Spleen (tissue), 13 donors: Measurements from ENCODE around the gene ZNF717. TPM values are rescaled to one million over a fixed set of nuclear protein-coding genes. Genes with fewer than 3 reads are reported as not detected.
"Not testable (repeated sequence)": the region's sequence is repeated elsewhere in the genome, so short reads cannot be mapped to it uniquely, and the experiment has no call there.

Source experiments
- DNase-seq: peaks from one replicate; pipeline ENCODE4 v3.0.0-alpha.2; 2020
- H3K27ac ChIP-seq, 8 donors: fragments of 200-600 bp; sonication (generic) in 7 of 8; 1 replicate in 4 of 8; 2 replicates in 4 of 8; pipeline versions ENCODE4 v1.5.0 to v1.8.0; 2016 to 2021; ENCODE audit warnings: inconsistent platforms in 4 of 8, mild to moderate bottlenecking in 4 of 8, moderate library complexity in 1 of 8
- H3K27me3 ChIP-seq, 7 donors: fragments of 200-600 bp; sonication (generic) in 6 of 7; replicated peaks in 1 of 7; 1 replicate in 4 of 7; 2 replicates in 3 of 7; pipeline versions ENCODE4 v1.5.0 to v1.8.0; 2016 to 2021; ENCODE audit warnings: inconsistent platforms in 3 of 7, mild to moderate bottlenecking in 1 of 7
- H3K36me3 ChIP-seq, 6 donors: fragments of 200-600 bp; sonication (generic) in 5 of 6; 1 replicate in 4 of 6; 2 replicates in 2 of 6; pipeline versions ENCODE4 v1.5.0 to v1.8.0; 2016 to 2021; ENCODE audit warnings: inconsistent platforms in 2 of 6
- H3K4me1 ChIP-seq, 6 donors: fragments of 200-600 bp; sonication (generic) in 5 of 6; 1 replicate in 3 of 6; 2 replicates in 3 of 6; pipeline versions ENCODE4 v1.5.0 to v1.8.0; 2016 to 2021; ENCODE audit warnings: inconsistent platforms in 3 of 6
- H3K4me3 ChIP-seq, 8 donors: fragments of 200-600 bp; sonication (generic) in 7 of 8; 1 replicate in 4 of 8; 2 replicates in 4 of 8; pipeline versions ENCODE4 v1.5.0 to v1.8.0; 2016 to 2021; ENCODE audit warnings: inconsistent platforms in 4 of 8, mild to moderate bottlenecking in 4 of 8, moderate library complexity in 2 of 8
- H3K9me3 ChIP-seq, 8 donors: fragments of 200-600 bp; sonication (generic) in 7 of 8; 1 replicate in 4 of 8; 2 replicates in 4 of 8; pipeline versions ENCODE4 v1.5.0 to v1.8.0; 2016 to 2021; ENCODE audit warnings: inconsistent platforms in 4 of 8
- POLR2A ChIP-seq, 3 donors: fragments of 450-650 bp; IDR thresholded peaks; one replicate each; pipeline ENCODE4 v1.5.1; 2017; ENCODE audit warnings: antibody characterized with exemption in 3 of 3, mild to moderate bottlenecking in 1 of 3
- POLR2AphosphoS5 ChIP-seq, 3 donors: sonication (generic); formaldehyde crosslinking; IDR thresholded peaks; one replicate each; pipeline ENCODE4 v1.5.1; 2017; ENCODE audit warnings: antibody characterized with exemption in 3 of 3
- WGBS, 5 donors: extraction: QIAGEN DNeasy Blood & Tissue Kit in 3 of 5; methylation state at CpG; one replicate each; pipeline versions ENCODE4 v1.1.5 to v1.1.7; 2013 to 2018; 5-methylcytosine and 5-hydroxymethylcytosine counted together
- intact Hi-C: fragments of 100-400 bp; cut with DNase I; formaldehyde crosslinking; loops from one replicate; pipeline ENCODE4 v1.15.0; 2023; ENCODE audit warnings: low total_unique reads
- long read RNA-seq, 2 donors: transcript quantifications; one replicate each; lab custom pipeline, GENCODE V29; 2026
- polyA plus RNA-seq, 3 donors: library from polyadenylated mRNA; stranded (reverse); fragments of 200-250 nt; gene quantifications; one replicate each; pipeline ENCODE4 v1.2.1, GENCODE V29; 2013
- total RNA-seq, 7 donors: library from RNA; depleted of rRNA in 3 of 7; stranded (reverse); fragments of >200 nt in 3 of 7; fragmentation: NEBNext Ultra II Directional in 4 of 7; extraction: Animal tissue kit (Norgen Biotek cat#: 25700) in 4 of 7; gene quantifications; one replicate each; pipeline versions ENCODE4 v1.1.0 to v1.2.1, GENCODE V29; 2016 to 2021
- TF ChIP-seq, protein P1 (sequence below), 11 experiments: fragments of 200-600 bp in 7 of 11; fragments of 450-650 bp in 4 of 11; sonication (generic) in 4 of 11; IDR thresholded peaks in 8 of 11; conservative IDR thresholded peaks in 3 of 11; 1 replicate in 7 of 11; 2 replicates in 4 of 11; pipeline versions ENCODE4 v1.4.0 to v1.8.0; 2016 to 2021; ENCODE audit warnings: antibody characterized with exemption in 11 of 11, inconsistent platforms in 4 of 11, mild to moderate bottlenecking in 1 of 11
- donor health status: healthy with polysubstance abuse.
- donor health status: DM: no; HTN: no; CAD: no; lungs with moderate emphysema.
- donor health status: DM: no; HTN: no; CAD: no.
- donor health status: Bipolar disorder and iron deficiency.
- donor health status: healthy.
- donor health status: DM: no; HTN: no; CAD: no.
- donor health status: DM: yes; HTN: yes; CAD: no.

The ZNF717 gene
- total RNA-seq (10 to 100 TPM; 14.1 to 19.4 (median 16.8) TPM), polyA plus RNA-seq (1 to 10 TPM; 6.4 to 9.1 (median 7.6) TPM)
- long read RNA-seq, donor 1, partial matches to known transcripts = 7 of 9 reads
- long read RNA-seq, donor 1, other reads (novel, unspliced or antisense) = 0 of 9 reads
- long read RNA-seq, donor 2, partial matches to known transcripts = 6 of 8 reads
- long read RNA-seq, donor 2, other reads (novel, unspliced or antisense) = 0 of 8 reads

DNA sequence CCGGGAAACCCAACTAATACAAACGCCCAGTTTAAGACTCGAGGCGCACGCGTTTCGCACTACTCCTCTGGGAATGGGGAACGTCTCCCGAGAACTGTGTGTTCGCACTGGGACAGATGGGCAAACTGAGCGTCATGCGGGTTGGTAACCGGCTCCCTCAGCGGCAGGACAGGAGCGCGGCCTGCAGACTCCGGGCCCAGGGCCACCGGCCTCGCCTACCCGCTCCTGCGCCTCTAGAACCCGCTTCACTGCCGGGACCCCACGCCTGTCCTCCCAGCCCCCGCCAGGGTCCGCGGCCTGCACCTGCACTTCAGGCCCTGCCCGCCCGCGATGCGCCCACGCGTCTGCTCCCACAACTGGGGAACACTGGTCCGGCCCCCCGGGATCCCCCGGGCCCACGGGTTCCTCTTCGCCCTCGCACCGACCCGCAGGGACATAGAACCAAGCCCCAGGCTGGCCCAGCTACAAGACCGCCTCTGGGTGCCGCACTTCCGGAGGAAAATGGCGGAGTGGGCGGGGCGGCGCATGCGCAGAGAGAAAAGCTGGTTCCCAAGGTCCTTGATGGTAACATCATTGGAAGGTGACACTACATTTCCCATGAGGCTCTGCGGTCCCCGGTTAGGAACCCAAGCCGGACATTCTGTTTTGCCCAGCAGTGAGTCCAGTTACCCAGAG, at the start of gene ZNF717:
TSS of gene ZNF717 (minus strand) at position 469 of the 675 bp plus-strand sequence. CDS start 2,187 bp downstream, outside the sequence.
- TF ChIP-seq POLR2AphosphoS5 (IDR thresholded peaks at IDR 0.05) (peak; percentile 90 to 92 (median 90)), POLR2A (IDR thresholded peaks at IDR 0.05) (peak in 2 of 3 donors; percentile 24 to 50)
- TF ChIP-seq, protein P1, sequence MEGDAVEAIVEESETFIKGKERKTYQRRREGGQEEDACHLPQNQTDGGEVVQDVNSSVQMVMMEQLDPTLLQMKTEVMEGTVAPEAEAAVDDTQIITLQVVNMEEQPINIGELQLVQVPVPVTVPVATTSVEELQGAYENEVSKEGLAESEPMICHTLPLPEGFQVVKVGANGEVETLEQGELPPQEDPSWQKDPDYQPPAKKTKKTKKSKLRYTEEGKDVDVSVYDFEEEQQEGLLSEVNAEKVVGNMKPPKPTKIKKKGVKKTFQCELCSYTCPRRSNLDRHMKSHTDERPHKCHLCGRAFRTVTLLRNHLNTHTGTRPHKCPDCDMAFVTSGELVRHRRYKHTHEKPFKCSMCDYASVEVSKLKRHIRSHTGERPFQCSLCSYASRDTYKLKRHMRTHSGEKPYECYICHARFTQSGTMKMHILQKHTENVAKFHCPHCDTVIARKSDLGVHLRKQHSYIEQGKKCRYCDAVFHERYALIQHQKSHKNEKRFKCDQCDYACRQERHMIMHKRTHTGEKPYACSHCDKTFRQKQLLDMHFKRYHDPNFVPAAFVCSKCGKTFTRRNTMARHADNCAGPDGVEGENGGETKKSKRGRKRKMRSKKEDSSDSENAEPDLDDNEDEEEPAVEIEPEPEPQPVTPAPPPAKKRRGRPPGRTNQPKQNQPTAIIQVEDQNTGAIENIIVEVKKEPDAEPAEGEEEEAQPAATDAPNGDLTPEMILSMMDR (IDR thresholded peaks at IDR 0.05 in 8 of 11, conservative IDR thresholded peaks at IDR 0.05 in 3 of 11) = peak in 7 of 11 experiments; percentile 15 to 38 (median 26)

DNA sequence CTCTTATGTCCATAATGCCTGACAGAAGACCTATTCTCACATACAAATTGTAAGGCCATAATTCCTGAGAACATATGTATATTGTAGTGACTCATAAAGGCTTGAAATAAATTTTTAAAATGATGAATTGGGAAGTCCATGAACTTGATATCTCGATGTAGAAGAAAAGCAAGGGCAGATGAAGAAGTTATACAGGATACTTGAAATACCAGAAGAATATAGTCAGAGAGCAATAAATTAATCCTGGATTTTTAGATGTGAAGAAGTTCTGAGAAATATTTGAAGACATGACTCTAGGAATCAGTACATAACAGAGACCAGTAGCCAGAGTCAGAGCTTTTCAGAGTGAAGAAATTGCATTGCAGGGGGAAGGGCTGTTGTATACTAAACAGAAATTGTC, 45.7 kb upstream of the ZNF717 start:
- H3K27me3 ChIP-seq, H3K4me1 ChIP-seq, H3K4me3 ChIP-seq, H3K27ac ChIP-seq, DNase-seq, H3K36me3 ChIP-seq, intact Hi-C loops: not testable (repeated sequence)
- H3K9me3 ChIP-seq = peaks cover 0 to 10% (median 0%) of the 10 kb centered on the region in 8 donors
- 69 to 91% (median 76%) methylated on average over 1 of the region's 1 CpG for WGBS, 5 donors

More for the DNA sequence above, at the start of gene ZNF717:
- WGBS, 5 donors = 4 to 21% (median 10%) methylated on average over 11 to 52 of the region's 52 CpGs
- peak; percentile 93 for DNase-seq
- H3K4me1 ChIP-seq, H3K27me3 ChIP-seq, intact Hi-C loops: not testable (repeated sequence)
- H3K4me3 ChIP-seq = peak within 1 kb of the TSS; percentile 45 to 81 (median 60)
- H3K36me3 ChIP-seq = peaks cover 0 to 28% (median 8%) of the 10 kb centered on the region in 6 donors
- peaks cover 0 to 44% (median 12%) of the 10 kb centered on the region in 8 donors for H3K9me3 ChIP-seq
- peak within 1 kb of the TSS; percentile 68 to 93 (median 87) for H3K27ac ChIP-seq

DNA sequence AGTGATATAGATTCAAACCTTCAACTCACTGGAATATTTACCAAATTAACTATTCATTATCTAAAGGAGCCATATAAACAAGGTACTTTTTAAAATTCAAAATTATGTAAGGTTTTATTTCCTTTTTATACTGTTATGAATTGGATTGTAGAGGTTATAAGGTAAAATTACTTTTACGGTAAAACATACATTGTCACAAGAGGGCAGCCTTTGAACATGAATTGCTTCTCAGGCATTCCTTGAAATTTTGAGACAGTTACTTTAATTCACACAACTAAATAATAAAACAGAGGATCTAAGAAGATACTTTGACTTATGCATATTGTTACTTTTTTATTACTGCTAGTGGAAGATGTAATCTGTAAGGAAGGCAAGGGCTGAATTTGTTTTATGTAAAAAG, 32.7 kb upstream of the ZNF717 start:
- intact Hi-C loops, H3K27me3 ChIP-seq, H3K36me3 ChIP-seq, H3K4me1 ChIP-seq, H3K27ac ChIP-seq, H3K4me3 ChIP-seq, DNase-seq, H3K9me3 ChIP-seq: not testable (repeated sequence)
- 38 to 75% (median 65%) methylated on average over 1 of the region's 1 CpG for WGBS, 5 donors

DNA sequence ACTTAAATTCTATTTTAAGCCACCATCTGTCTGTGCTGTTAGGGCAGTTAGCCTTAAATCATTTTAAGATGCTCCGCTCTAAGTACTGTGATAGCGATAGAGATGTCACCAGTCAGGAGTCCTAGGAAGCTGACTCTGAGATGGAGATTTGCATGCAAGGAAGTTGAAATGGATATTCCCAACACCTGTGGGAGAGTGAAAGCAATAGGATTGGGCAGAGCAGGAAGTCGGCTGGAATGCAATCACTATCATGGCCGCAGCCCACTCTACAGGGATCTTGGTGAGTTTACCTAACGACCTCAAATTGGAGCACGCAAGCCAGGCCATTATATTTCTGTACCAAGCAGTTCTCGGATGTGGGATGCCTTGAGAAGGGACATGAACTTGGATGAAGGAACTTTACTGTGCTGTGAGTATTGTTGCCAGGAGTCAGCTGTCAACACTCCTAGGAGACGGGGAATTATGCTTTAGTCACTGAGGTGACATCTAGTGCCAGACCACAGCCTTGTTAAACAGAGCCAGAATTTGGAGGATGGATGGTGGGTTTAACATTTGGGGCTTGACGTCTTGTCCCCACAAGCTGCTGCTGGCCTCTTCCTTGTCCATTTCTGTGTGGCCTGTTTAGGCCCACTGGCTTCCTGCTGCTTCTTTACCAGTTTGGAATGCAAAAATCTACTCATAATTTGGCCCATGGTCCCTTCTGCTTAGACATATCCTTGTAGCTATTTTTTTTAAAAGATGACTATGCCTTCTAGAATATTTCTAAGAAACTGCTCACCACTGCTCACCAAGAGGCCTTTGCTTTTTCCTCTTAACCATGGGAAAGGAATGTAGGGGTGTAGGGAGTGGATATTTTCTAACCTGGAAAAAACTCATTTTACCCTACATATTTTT, 31.2 kb upstream of the ZNF717 start:
- H3K4me3 ChIP-seq, H3K9me3 ChIP-seq, intact Hi-C loops, H3K27me3 ChIP-seq, DNase-seq, H3K27ac ChIP-seq, H3K4me1 ChIP-seq, H3K36me3 ChIP-seq: not testable (repeated sequence)
- 60 to 81% (median 78%) methylated on average over 9 of the region's 9 CpGs for WGBS, 5 donors

DNA sequence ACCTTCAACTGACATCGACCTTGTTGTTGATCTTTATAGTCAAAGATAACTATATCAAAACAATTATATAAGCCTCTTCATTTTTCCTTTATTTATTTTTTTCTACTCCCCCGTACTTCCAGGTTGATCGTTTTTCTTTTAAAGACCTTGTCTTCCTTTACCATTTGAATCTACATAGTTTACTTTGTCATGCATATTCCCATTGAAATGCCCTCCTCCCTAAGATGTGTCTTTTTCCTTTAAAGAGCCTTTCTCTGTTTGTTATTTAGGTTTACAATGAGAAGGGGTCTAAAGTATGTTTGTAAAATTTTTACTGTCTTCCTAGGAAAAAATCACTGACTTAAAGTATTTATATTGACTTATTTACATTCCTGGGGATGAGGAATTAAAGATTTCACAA, 29.4 kb upstream of the ZNF717 start:
- H3K4me3 ChIP-seq = no peak overlapping the region
- TF ChIP-seq POLR2A (IDR thresholded peaks at IDR 0.05) (no peak), POLR2AphosphoS5 (IDR thresholded peaks at IDR 0.05) (no peak)
- TF ChIP-seq, protein P1 (IDR thresholded peaks at IDR 0.05 in 8 of 11, conservative IDR thresholded peaks at IDR 0.05 in 3 of 11) = no peak
- no peaks in the 10 kb centered on the region for H3K36me3 ChIP-seq
- no peaks in the 10 kb centered on the region for H3K27me3 ChIP-seq
- no peaks in the 10 kb centered on the region for H3K4me1 ChIP-seq
- no peak overlapping the region for H3K27ac ChIP-seq
- no peaks in the 10 kb centered on the region for H3K9me3 ChIP-seq
- intact Hi-C loops = no loop called here
- 37 to 60% (median 41%) methylated on average over 3 of the region's 3 CpGs for WGBS, 5 donors
- DNase-seq = no peak
